ENCODE results near the gene MED14. TPM values are rescaled to one million over a fixed set of nuclear protein-coding genes. Genes with fewer than 3 reads are reported as not detected.

MED14 gene
- total and polyA plus RNA-seq, 2 of the 13 experiments (the other 11 are each of a cell fraction or from before 2014, with no cell fraction given) = 10.2 to 16.3 TPM

DNA sequence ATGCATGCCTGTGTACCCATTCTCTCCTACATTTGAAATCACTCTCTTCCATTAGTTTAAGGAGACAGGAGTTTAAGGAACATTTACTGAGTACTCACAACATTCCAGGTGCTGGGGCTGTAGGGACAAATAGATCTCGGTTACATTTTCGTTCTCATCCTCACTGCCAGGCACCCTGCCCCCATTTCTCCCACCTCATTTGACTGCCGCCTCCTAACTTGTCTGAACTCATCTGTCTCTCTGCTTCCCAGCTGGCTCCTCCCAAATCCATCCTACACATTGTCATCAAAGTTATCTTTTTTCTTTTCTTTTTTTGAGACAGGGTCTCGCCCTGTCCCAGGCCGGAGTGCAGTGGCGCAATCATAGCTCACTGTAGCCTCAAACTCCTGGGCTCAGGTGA, 131.9 kb downstream of the MED14 start:
- Histone ChIP-seq H3K36me3 (replicated peaks in 1 of 2; ENCODE audit: control insufficient read depth in 1 of 2, insufficient read depth in 2 of 2, low read length in 2 of 2) (no peaks in the 10 kb centered on the region), H4K20me1 (ENCODE audit: insufficient read depth, low read length) (no peaks in the 10 kb centered on the region), H3K79me2 (ENCODE audit: insufficient read depth, low read length) (no peaks in the 10 kb centered on the region), H3K27me3 (ENCODE audit: control insufficient read depth in 1 of 2, insufficient read depth in 2 of 2, low read length in 2 of 2) (no peaks in the 10 kb centered on the region), H3K27ac (ENCODE audit: extremely low read length, insufficient read depth, low read length) (no peak overlapping the region), H3K9me3 (ENCODE audit: low read length) (no peaks in the 10 kb centered on the region), H3K9ac (ENCODE audit: insufficient read depth, low read depth, low read length) (no peak overlapping the region), H2AFZ (ENCODE audit: low read length) (no peak overlapping the region), H3K4me3 (replicated peaks in 1 of 3; ENCODE audit: insufficient read depth in 1 of 3, low read depth in 2 of 3, low read length in 3 of 3) (no peak overlapping the region), H3K4me2 (ENCODE audit: low read depth, low read length) (no peak overlapping the region), H3K4me1 (ENCODE audit: insufficient read depth, low read length) (no peaks in the 10 kb centered on the region)
- in situ Hi-C loops (cut with HindIII; ENCODE audit: extremely low pct_ligation_motif_present, low pct_unique_long_range_greater_than_20kb) = no loop called here
- FAIRE-seq (no peak), DNase-seq (ENCODE audit: low spot score) (no peak), ATAC-seq (no peak)
- ChIA-PET POLR2A (no interaction called here), CTCF (ENCODE audit: low intra/inter-chr PET ratio, low total read pairs) (no interaction called here)
- intact Hi-C loops (cut with micrococcal nuclease; ENCODE audit: unreplicated experiment) = no loop called here
- no TSS peak for BruUV-seq (replicated peaks)
- 93% methylated on average over 6 of the region's 6 CpGs for WGBS (ENCODE audit: low lambda C conversion rate)
- TF ChIP-seq HNRNPL (IDR thresholded peaks at IDR 0.05; ENCODE audit: low read depth, low read length) = no peak
- TF ChIP-seq, protein P1, sequence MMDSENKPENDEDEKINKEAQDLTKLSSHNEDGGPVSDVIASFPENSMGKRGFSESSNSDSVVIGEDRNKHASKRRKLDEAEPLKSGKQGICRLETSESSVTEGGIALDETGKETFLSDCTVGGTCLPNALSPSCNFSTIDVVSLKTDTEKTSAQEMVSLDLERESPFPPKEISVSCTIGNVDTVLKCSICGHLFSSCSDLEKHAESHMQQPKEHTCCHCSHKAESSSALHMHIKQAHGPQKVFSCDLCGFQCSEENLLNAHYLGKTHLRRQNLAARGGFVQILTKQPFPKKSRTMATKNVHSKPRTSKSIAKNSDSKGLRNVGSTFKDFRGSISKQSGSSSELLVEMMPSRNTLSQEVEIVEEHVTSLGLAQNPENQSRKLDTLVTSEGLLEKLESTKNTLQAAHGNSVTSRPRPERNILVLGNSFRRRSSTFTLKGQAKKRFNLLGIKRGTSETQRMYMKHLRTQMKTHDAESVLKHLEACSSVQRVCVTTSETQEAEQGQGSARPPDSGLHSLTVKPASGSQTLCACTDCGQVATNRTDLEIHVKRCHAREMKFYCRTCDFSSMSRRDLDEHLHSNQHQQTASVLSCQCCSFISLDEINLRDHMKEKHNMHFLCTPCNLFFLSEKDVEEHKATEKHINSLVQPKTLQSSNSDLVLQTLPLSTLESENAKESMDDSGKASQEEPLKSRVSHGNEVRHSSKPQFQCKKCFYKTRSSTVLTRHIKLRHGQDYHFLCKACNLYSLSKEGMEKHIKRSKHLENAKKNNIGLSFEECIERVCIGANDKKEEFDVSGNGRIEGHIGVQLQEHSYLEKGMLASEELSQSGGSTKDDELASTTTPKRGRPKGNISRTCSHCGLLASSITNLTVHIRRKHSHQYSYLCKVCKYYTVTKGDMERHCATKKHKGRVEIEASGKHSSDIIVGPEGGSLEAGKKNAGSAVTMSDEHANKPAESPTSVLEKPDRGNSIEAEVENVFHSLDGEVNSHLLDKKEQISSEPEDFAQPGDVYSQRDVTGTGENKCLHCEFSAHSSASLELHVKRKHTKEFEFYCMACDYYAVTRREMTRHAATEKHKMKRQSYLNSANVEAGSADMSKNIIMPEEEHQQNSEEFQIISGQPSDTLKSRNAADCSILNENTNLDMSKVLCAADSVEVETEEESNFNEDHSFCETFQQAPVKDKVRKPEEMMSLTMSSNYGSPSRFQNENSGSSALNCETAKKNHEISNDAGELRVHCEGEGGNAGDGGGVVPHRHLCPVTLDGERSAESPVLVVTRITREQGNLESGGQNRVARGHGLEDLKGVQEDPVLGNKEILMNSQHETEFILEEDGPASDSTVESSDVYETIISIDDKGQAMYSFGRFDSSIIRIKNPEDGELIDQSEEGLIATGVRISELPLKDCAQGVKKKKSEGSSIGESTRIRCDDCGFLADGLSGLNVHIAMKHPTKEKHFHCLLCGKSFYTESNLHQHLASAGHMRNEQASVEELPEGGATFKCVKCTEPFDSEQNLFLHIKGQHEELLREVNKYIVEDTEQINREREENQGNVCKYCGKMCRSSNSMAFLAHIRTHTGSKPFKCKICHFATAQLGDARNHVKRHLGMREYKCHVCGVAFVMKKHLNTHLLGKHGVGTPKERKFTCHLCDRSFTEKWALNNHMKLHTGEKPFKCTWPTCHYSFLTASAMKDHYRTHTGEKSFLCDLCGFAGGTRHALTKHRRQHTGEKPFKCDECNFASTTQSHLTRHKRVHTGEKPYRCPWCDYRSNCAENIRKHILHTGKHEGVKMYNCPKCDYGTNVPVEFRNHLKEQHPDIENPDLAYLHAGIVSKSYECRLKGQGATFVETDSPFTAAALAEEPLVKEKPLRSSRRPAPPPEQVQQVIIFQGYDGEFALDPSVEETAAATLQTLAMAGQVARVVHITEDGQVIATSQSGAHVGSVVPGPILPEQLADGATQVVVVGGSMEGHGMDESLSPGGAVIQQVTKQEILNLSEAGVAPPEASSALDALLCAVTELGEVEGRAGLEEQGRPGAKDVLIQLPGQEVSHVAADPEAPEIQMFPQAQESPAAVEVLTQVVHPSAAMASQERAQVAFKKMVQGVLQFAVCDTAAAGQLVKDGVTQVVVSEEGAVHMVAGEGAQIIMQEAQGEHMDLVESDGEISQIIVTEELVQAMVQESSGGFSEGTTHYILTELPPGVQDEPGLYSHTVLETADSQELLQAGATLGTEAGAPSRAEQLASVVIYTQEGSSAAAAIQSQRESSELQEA (CRISPR knock-in tag; IDR thresholded peaks at IDR 0.05; ENCODE audit: not compliant biosample characterization) = no peak
- no peak for TF ChIP-seq PHF21A (CRISPR knock-in tag; IDR thresholded peaks at IDR 0.05)
- TF ChIP-seq ZKSCAN1 (IDR thresholded peaks at IDR 0.05; ENCODE audit: low read length) = no peak
- TF ChIP-seq ATAD3A (CRISPR knock-in tag; IDR thresholded peaks at IDR 0.05) = no peak
- TF ChIP-seq, protein P2, sequence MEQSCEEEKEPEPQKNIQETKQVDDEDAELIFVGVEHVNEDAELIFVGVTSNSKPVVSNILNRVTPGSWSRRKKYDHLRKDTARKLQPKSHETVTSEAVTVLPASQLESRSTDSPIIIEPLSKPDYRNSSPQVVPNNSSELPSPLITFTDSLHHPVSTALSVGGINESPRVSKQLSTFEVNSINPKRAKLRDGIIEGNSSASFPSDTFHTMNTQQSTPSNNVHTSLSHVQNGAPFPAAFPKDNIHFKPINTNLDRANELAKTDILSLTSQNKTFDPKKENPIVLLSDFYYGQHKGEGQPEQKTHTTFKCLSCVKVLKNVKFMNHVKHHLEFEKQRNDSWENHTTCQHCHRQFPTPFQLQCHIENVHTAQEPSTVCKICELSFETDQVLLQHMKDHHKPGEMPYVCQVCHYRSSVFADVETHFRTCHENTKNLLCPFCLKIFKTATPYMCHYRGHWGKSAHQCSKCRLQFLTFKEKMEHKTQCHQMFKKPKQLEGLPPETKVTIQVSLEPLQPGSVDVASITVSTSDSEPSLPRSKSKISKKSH (CRISPR knock-in tag; IDR thresholded peaks at IDR 0.05; ENCODE audit: borderline replicate concordance) = no peak
- TF ChIP-seq NKX3-1 (CRISPR knock-in tag; IDR thresholded peaks at IDR 0.05) = no peak
- TF ChIP-seq, protein P3, sequence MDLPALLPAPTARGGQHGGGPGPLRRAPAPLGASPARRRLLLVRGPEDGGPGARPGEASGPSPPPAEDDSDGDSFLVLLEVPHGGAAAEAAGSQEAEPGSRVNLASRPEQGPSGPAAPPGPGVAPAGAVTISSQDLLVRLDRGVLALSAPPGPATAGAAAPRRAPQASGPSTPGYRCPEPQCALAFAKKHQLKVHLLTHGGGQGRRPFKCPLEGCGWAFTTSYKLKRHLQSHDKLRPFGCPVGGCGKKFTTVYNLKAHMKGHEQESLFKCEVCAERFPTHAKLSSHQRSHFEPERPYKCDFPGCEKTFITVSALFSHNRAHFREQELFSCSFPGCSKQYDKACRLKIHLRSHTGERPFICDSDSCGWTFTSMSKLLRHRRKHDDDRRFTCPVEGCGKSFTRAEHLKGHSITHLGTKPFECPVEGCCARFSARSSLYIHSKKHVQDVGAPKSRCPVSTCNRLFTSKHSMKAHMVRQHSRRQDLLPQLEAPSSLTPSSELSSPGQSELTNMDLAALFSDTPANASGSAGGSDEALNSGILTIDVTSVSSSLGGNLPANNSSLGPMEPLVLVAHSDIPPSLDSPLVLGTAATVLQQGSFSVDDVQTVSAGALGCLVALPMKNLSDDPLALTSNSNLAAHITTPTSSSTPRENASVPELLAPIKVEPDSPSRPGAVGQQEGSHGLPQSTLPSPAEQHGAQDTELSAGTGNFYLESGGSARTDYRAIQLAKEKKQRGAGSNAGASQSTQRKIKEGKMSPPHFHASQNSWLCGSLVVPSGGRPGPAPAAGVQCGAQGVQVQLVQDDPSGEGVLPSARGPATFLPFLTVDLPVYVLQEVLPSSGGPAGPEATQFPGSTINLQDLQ (CRISPR knock-in tag; IDR thresholded peaks at IDR 0.05) = no peak
- no peak for TF ChIP-seq NR2F2 (IDR thresholded peaks at IDR 0.05; ENCODE audit: borderline replicate concordance, low read depth)

All from HepG2 (cell line).